Kidney (tissue), 14 donors: ENCODE measurements around the gene CELSR3. TPM values are rescaled to one million over a fixed set of nuclear protein-coding genes. Genes with fewer than 3 reads are reported as not detected.

Experiments
- DNase-seq, 5 donors: peaks; one replicate each; pipeline ENCODE4 v3.0.0-alpha.2; 2013 to 2020
- FAIRE-seq: peaks from 2 replicates; lab custom pipeline; 2012; peaks lifted over from hg19 to GRCh38; lab: Jason Lieb, UNC
- H3K27ac ChIP-seq, 2 donors: one replicate each; pipeline ENCODE4 v1.7.0; 2013; ENCODE audit warnings: low read depth in 2 of 2, low read length in 2 of 2, inconsistent platforms in 1 of 2
- H3K27me3 ChIP-seq: one replicate; pipeline ENCODE4 v1.7.1; 2013; ENCODE audit warnings: low read length, inconsistent platforms; ENCODE audit not compliant: control insufficient read depth, insufficient read depth
- H3K36me3 ChIP-seq, 3 donors: one replicate each; pipeline versions ENCODE4 v1.7.0 to v1.7.1; 2013; ENCODE audit warnings: low read length in 3 of 3, control low read depth in 1 of 3, inconsistent platforms in 1 of 3; ENCODE audit not compliant: insufficient read depth in 3 of 3, control insufficient read depth in 2 of 3
- H3K4me1 ChIP-seq, 3 donors: one replicate each; pipeline versions ENCODE4 v1.7.0 to v1.7.1; 2013; ENCODE audit warnings: low read length in 3 of 3, inconsistent platforms in 1 of 3, low read depth in 1 of 3; ENCODE audit not compliant: control insufficient read depth in 2 of 3, insufficient read depth in 2 of 3
- H3K4me3 ChIP-seq, 3 donors: one replicate each; pipeline versions ENCODE4 v1.7.0 to v1.8.1; 2013; ENCODE audit warnings: low read length in 3 of 3, control low read depth in 1 of 3, inconsistent platforms in 1 of 3
- H3K9ac ChIP-seq, 3 donors: one replicate each; pipeline versions ENCODE4 v1.7.0 to v1.7.1; 2013; ENCODE audit warnings: low read length in 3 of 3, control low read depth in 1 of 3, inconsistent platforms in 1 of 3
- H3K9me3 ChIP-seq, 3 donors: one replicate each; pipeline versions ENCODE4 v1.7.0 to v1.7.1; 2013; ENCODE audit warnings: low read length in 3 of 3, control low read depth in 1 of 3, inconsistent platforms in 1 of 3; ENCODE audit not compliant: control insufficient read depth in 2 of 3, insufficient read depth in 1 of 3
- intact Hi-C: fragments of 100-400 bp; cut with DNase I; formaldehyde crosslinking; loops from one replicate; pipeline ENCODE4 v1.11.1; 2022
- polyA plus RNA-seq: library from polyadenylated mRNA; stranded (reverse); fragments of 350-450 nt; fragmentation: Illumina TruSeq; extraction: RNeasy Lipid Tissue Mini Kit (QIAGEN cat#74804); gene quantifications from one replicate; pipeline ENCODE4 v1.2.3, GENCODE V29; 2014; ENCODE audit warnings: low read depth, low replicate concordance; ENCODE audit not compliant: insufficient read depth
- total RNA-seq: library from RNA; stranded (reverse); fragmentation: NEBNext Ultra II Directional; extraction: Animal tissue kit (Norgen Biotek cat#: 25700); gene quantifications from one replicate; pipeline ENCODE4 v1.2.1, GENCODE V29; 2021
- TF ChIP-seq, protein P1 (sequence below): IDR thresholded peaks from 3 replicates; pipeline ENCODE4 v1.5.1; 2012; ENCODE audit warnings: mild to moderate bottlenecking, moderate library complexity, borderline replicate concordance; ENCODE audit not compliant: insufficient read depth; ENCODE audit errors: extremely low read depth
- donor health status: control.
- donor health status: control.
- donor health status: control.
- donor health status: control.
- donor health status: control.
- donor health status: DM: yes; HTN: yes; CAD: no.
- donor health status: Normal renal cell carcinoma (clear cell type).

CELSR3 gene
- total and polyA plus RNA-seq, 2 donors from 2014 or later = 0.17 to 2.0 TPM

- Histone ChIP-seq H3K9me3 (no peaks in the 10 kb centered on the region), H3K27ac (no peak overlapping the region), H3K36me3 (no peaks in the 10 kb centered on the region), H3K4me1 (no peaks in the 10 kb centered on the region), H3K27me3 (no peaks in the 10 kb centered on the region), H3K4me3 (no peak overlapping the region), H3K9ac (no peak overlapping the region)
- TF ChIP-seq, protein P1, sequence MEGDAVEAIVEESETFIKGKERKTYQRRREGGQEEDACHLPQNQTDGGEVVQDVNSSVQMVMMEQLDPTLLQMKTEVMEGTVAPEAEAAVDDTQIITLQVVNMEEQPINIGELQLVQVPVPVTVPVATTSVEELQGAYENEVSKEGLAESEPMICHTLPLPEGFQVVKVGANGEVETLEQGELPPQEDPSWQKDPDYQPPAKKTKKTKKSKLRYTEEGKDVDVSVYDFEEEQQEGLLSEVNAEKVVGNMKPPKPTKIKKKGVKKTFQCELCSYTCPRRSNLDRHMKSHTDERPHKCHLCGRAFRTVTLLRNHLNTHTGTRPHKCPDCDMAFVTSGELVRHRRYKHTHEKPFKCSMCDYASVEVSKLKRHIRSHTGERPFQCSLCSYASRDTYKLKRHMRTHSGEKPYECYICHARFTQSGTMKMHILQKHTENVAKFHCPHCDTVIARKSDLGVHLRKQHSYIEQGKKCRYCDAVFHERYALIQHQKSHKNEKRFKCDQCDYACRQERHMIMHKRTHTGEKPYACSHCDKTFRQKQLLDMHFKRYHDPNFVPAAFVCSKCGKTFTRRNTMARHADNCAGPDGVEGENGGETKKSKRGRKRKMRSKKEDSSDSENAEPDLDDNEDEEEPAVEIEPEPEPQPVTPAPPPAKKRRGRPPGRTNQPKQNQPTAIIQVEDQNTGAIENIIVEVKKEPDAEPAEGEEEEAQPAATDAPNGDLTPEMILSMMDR = no peak
- intact Hi-C loops = no loop called here
- FAIRE-seq (no peak), DNase-seq (no peak)
Measured at GRCh38 chr3:48592519-48593087, 70.1 kb downstream of the CELSR3 start.

GRCh38 chr3:48591886-48592518 is 70.7 kb downstream of the CELSR3 start:
- no peak for FAIRE-seq
- DNase-seq = no peak
- TF ChIP-seq, protein P1 = no peak

GRCh38 chr3:48591436-48591835 is 71.2 kb downstream of the CELSR3 start:
- H3K4me1 ChIP-seq = no peaks in the 10 kb centered on the region
- no peak overlapping the region for H3K27ac ChIP-seq
- no peak for FAIRE-seq
- intact Hi-C loops = no loop called here
- TF ChIP-seq, protein P1 = no peak
- H3K27me3 ChIP-seq = no peaks in the 10 kb centered on the region
- no peaks in the 10 kb centered on the region for H3K9me3 ChIP-seq
- no peak for DNase-seq
- no peaks in the 10 kb centered on the region for H3K36me3 ChIP-seq
- no peak overlapping the region for H3K9ac ChIP-seq
- H3K4me3 ChIP-seq = no peak overlapping the region

More at GRCh38 chr3:48591886-48592518, 70.7 kb downstream of the CELSR3 start:
- Histone ChIP-seq H3K36me3 (no peaks in the 10 kb centered on the region), H3K4me3 (no peak overlapping the region), H3K9ac (no peak overlapping the region), H3K4me1 (no peaks in the 10 kb centered on the region), H3K27ac (no peak overlapping the region), H3K27me3 (no peaks in the 10 kb centered on the region), H3K9me3 (no peaks in the 10 kb centered on the region)
- intact Hi-C loops = no loop called here

DNA sequence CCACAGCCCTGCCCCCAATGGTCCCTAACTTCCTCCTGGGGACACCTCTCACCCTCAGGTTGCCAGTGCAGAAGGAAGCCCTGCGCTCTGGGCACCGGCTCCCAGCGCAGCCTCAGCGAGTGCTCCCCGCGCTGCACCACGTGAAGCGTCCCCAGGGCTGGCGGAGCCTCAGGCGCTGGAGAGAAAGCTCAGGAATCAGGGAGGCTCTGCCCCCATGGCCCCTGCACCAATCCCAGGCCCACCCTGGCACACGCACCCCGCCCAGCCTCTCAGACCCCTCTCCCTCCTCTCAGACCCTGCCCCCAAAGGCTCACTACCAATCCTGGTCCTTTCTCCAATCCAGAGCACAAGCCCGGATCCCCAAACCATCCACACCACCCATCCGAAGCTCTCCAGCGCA is 74.5 kb downstream of the CELSR3 start:
- Histone ChIP-seq H3K9ac (no peak overlapping the region), H3K36me3 (no peaks in the 10 kb centered on the region), H3K4me3 (no peak overlapping the region), H3K27ac (no peak overlapping the region), H3K9me3 (no peaks in the 10 kb centered on the region), H3K27me3 (no peaks in the 10 kb centered on the region), H3K4me1 (no peaks in the 10 kb centered on the region)
- intact Hi-C loops = no loop called here
- FAIRE-seq (no peak), DNase-seq (no peak)
- TF ChIP-seq, protein P1 = no peak
